GM04503 (cell line): ENCODE results near the gene LUZP2.
"Not testable (repeated sequence)": the region's sequence is repeated elsewhere in the genome, so short reads cannot be mapped to it uniquely, and the experiment has no call there.

ENCODE experiments used
- DNase-seq: peaks from one replicate; pipeline ENCODE4 v3.0.0-alpha.2; 2012; ENCODE audit warnings: low read depth

The LUZP2 gene

GRCh38 chr11:24820541-24820940 lies 323.7 kb downstream of the LUZP2 start:
- no peak for DNase-seq

- no peak for DNase-seq
These were observed 332.2 kb downstream of the LUZP2 start for GRCh38 chr11:24828938-24829605.

DNA sequence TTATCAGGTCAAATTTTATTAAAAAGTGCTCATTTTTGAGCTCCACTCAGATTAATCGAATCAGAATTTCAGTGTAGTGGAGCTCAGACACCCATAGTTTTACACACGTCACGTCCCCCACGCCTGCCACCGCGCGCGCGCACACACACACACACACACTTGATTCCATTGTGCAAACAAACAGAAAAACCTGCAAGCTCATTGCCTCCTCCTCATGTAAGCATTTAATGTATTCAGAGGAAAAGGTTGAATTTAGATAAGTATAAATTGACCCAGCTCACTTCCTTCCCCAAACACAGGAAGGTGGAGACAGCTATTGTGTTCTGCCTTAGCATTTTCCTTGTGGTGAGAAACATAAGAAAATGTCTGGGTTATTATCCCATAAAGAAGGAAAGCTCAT lies 336.7 kb downstream of the LUZP2 start:
- DNase-seq: no peak

- DNase-seq: no peak
These were observed 340.3 kb downstream of the LUZP2 start for GRCh38 chr11:24837112-24837511.

- DNase-seq: no peak
These were observed 345.5 kb downstream of the LUZP2 start for GRCh38 chr11:24842308-24842707.

- DNase-seq: no peak
These were observed 347.6 kb downstream of the LUZP2 start for GRCh38 chr11:24844406-24844805.

- no peak for DNase-seq
These were observed 352.0 kb downstream of the LUZP2 start for GRCh38 chr11:24848857-24849256.

GRCh38 chr11:24855951-24856350 lies 359.1 kb downstream of the LUZP2 start:
- DNase-seq: no peak

DNA sequence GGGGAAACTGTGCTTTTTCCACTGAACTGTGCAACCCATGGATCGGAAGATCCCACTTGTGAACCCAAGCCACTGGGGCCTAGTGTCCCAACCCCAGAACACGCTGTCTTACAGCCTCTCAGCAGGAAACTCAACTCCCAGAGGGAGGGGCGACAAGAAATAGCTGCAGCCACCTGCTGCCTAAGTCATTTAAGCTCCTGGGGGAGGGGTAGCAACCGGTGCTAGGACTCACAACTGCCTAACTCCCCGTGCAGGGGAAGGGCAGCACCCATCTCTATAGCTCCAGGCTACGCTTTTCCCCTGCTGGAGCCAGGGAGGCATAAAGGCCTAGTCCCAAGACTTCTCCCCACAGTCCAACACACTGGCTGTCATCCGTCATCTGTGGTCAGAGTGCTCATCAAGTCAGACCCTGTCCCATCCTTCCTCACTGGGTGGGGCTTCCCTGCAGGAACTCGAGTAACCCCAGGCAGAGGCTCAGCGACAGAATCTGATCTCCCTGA lies 363.0 kb downstream of the LUZP2 start:
- no peak for DNase-seq

DNA sequence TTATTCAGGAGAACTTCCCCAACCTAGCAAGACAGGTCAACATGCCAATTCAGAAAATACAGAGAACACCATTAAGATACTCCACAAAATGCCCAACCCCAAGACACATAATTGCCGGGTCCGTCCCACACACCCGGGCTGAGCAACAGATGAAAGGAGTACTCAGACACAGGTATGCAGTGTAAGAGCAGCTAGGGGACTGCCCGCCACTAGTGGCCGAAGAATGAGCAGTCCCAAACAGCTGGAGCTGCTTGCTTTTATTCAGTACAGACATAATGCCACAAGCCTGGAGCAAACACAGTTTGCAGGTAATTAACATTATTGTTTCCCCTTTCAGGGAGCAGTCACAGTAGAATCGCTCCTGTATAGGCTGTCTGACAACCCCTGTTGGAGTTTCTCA lies 364.6 kb downstream of the LUZP2 start:
- no peak for DNase-seq

- DNase-seq: no peak
These were observed 369.9 kb downstream of the LUZP2 start for GRCh38 chr11:24866743-24867142.

GRCh38 chr11:24870048-24870447 lies 373.2 kb downstream of the LUZP2 start:
- no peak for DNase-seq

DNA sequence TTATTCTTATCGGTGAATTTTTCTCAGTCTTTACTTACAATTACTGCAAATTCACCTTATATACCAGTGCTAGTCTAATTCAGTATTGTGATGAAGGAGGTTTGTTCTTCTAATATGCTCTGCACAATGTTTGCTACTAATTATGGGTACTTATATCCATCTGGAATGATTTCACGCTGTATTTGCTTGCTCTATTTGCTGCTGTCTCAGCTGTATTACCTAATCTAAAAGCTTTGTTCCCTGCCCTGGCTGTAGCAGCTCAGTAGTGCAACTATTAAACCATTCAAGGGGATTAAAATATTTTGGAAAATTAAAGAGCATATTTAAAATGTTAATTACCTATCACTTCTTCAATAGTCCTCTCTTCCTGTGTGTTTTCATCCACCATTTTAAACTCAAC lies 375.3 kb downstream of the LUZP2 start:
- DNase-seq: no peak

DNA sequence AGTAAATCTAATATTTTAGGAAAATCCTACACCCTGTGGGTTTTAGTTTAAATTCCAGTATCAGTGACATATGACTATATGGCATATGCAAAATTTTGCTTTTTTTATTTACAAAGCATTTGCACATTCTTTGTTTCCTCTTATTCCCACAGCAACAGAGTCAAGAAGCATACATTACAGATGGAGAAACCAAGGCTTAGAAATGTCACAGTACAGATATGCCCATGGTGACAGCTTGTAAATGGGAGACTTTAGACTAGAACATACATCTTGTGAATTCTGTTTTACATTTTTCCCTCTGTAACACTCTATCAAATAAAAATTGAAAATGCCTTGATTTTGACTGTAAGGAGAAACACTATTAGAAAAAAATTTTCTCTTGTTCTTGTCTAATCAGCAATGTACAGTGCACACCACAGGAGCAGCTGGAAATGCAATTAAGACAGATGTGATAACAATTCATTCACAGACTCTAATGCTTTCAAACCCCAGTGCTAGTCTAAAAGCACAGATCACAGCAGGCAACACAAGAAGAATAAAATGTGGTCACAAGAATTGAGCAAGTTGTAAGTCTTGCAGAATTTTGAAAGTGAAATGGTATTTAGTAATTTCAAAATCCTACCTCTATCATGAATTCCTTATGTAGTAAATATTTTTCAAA lies 375.9 kb downstream of the LUZP2 start:
- DNase-seq: no peak

- DNase-seq: no peak
These were observed 384.1 kb downstream of the LUZP2 start for GRCh38 chr11:24880962-24881361.

GRCh38 chr11:24885580-24886173 lies 388.8 kb downstream of the LUZP2 start:
- DNase-seq: no peak

GRCh38 chr11:24886880-24887619 lies 390.2 kb downstream of the LUZP2 start:
- no peak for DNase-seq

DNA sequence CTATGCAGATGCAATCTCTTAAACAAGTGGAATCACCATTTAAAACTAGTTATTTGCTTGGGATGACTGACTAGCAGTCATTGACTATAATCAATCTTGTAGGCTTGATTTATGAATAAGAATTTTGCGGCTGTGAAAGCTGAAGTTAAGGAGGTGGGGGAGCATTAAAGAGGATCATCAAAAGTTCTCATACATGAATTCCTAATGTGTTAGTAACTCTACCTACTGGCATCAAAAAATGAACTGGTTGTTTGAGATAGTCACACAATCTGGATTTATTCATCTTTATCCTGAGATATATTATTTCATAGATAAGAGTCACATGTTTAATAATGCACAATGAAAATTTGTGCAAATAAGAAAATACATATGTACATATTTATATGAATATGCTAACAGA lies 393.6 kb downstream of the LUZP2 start:
- no peak for DNase-seq

DNA sequence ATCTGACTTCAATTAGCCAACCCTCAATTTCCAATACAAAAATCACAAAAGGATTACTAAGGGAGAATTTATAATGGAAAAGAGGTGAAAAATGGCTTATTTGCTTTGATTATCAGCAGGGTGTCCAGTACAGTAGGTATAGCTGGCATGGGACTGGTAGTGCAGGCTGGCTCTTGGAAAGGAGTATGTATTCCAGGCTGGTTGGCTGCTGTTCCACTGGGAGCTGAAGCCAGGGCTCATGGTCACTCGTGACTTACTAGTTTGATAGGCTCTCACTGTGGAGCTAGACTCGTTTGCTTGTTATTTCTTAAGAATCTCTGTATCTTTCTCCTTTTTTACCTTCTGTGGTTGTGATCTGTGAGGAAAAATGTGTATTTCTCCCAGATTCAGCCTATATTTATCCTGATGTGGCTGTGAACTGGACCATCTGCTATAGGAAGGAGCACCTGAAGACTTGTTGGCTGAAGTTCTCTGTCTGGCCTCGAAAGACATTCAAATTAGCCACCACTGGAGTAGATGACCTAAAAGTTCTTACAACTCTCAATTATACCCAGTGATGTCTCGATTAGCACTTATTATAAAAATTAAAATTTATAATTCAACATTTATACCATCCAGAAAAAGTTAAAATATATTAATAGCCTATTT lies 395.1 kb downstream of the LUZP2 start:
- DNase-seq: not testable (repeated sequence)

DNA sequence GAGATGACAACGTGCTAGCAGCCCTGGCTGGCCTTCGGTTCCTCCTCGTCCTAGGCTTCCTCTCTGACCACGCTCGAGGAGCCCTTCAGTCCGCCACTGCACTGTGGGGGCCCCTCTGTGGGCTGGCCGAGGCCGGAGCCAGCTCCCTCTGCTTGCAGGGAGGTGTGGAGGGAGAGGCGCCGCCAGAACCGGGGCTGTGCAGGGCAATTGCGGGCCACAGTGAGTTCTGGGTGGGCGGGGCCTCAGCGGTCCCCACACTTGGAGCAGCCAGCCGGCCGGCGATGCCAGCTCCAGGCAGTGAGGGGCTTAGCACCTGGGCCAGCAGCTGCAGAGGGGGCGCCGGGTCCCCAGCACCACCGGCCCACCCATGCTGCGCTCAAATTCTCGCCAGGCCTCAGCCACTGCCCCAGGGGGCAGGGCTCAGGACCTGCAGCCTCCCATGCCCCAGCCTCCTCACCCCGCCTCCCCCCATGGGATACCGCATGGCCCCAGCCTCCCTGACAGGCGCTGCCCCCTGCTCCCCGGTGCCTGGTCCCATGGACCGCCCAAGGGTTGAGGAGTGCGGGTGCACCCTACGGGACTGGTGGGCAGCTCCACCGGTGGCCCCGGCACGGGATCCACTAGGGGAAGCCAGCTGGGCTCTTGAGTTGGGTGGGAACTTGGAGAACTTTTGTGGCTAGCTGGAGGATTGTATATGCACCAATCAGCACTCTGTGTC lies 399.4 kb downstream of the LUZP2 start:
- DNase-seq: no peak

- no peak for DNase-seq
These were observed 403.7 kb downstream of the LUZP2 start for GRCh38 chr11:24900514-24900913.
